Fibroblast of peridontal ligament (primary cell): Measurements from ENCODE around the gene IRAK1.
"Not testable (repeated sequence)": the region's sequence is repeated elsewhere in the genome, so short reads cannot be mapped to it uniquely, and the experiment has no call there.

Experiments used
- DNase-seq: peaks from one replicate; pipeline ENCODE4 v3.0.0-alpha.2; 2010; ENCODE audit errors: extremely low read depth

The IRAK1 gene

DNA sequence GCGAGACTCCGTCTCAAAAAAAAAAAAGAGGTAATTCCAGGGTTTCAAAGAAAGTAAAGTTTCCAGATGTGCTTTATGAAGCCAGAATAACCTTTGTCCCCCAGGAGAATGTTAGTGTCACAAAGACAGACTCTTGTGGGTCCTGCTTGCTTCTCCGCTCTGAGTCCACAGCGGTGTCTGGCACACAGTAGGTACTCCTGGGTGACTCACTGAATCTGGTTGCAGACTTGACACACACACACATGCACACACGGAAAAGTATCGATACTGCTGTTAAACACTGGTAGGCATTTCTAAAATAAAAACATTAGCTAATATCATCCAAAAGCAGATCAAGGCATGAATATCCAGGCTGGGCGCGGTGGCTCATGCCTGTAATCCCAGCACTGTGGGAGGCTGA is 24.2 kb downstream of the IRAK1 start:
- DNase-seq, result no peak

DNA sequence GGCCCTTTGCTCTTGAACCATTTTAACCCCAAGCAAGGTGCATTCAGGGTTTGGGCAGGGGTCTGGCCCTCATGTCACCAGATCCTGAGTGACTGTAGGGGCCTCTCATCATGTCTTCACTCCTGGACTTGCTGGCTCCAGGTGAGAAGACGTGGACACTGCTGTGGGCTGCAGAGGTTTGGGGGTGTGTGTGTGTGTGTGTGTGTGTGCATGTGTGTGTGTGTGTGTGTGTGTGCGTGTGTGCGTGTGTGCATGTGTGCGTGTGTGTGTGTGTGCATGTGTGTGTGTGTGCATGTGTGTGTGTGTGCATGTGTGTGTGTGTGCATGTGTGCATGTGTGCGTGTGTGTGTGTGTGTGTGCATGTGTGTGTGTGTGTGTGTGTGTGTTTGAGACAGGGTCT is 25.3 kb downstream of the IRAK1 start:
- not testable (repeated sequence) for DNase-seq

DNA sequence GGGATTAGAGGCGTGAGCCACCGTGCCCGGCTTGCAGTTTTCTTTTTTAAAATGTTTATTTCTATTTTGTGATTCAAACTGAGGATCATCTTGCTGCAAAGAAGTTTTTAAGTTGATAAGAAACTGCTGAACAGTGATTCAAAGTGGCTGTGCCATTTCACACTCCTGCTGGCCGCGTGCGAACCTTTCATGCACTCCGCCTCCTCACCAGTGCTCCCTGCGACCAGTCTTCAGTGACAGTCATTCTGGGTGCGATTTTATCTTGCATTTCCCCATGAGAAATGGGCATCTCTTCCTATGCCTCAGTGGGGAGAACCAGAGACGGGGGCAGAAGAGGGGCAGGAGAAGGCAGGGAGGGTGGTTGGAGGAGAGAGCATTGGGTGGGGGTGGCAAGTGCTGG is 25.7 kb downstream of the IRAK1 start:
- no peak for DNase-seq

DNA sequence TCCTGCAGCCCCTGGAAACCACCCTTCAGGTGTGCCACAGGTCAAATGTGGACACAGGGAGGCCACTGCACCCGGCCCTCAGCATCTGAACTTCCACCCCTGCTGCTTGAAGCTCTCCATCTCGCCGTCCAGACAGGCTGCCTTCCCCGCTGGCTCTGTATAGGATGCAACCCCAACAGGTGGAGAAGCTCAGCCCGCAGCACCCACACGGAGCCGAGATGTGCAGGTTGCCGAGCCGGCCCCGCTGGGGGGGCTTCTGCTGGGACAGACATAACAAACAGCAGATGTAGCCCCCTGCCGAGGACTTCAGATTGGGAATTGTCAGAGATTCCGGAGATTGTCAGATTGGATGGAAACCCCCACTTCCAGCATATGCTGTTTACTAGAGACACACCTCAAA is 26.6 kb downstream of the IRAK1 start:
- no peak for DNase-seq

DNA sequence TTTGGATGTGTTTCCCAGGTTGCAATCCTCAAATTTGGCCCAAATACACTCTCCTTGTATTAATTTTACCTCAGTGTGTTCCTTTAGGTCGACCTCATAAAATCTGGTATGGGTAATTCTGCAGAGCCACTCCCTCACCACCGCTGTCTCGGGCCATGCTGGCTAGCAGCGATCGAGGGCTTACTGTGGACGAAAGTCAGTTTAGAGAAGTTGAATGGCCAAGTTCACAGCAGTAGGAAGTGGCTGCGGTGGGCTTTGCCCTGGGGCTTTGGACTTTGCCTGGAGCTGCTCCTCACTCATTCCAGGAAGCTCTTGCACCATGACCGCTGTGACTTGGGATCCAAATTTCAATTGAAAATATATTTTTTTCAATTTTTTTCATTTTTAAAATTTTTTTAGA is 27.5 kb downstream of the IRAK1 start:
- DNase-seq, result no peak

DNA sequence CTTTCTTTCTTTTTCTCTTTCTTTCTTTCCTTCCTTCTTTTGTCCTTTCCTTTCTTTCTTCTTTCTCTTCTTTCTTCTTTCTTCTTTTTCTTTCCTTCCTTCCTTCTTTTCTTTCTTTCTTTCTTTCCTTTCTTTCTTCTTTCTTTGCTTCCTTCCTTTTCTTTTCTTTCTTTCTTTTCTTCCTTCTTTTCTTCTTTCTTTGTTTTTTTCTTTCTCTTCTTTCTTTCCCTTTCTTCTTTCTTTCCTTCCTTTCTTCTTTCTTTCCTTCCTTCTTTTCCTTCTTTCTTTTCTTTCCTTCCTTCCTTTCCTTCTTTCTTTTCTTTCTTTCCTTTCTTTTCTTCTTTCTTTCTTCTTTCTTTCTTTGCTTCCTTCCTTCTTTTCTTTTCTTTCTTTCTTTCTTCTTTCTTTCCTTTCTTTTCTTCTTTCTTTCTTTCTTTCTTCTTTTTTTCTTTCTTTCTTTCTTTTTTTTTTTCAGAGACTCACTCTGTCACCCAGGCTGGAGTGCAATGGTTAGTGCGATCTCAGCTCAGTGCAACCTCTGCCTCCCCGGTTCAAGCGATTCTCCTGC is 28.6 kb downstream of the IRAK1 start:
- DNase-seq, result no peak

DNA sequence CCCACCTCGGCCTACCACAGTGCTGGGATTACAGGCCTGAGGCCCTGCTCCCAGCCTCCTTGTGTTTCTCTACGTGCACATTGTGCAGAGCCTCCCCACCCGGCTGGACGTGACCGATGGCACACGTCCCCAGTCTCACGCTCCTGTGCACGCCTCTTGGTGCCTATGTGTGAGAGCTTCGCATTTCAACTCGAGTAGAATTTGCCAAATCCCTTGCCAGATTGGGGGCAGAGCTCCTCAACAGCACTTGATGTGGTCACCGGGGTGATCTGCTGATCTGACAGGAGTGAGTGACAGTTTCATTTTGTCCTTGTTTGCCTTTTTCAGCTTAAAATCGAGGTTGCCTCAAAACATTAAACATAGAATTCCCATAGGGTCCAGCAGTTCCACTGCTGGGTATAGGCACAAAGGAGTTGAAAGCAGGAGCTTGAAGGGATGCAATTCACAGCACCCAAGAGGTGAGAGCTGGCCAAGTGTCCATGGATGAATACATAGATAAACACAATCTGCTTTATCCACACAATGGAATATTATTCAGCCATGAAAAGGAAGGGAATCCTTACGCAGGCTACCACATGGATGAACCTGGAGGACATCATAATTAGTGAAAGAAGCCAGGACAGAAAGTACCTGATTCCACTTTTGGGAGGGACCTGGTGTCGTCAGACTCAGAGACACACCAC is 29.6 kb downstream of the IRAK1 start:
- no peak for DNase-seq

DNA sequence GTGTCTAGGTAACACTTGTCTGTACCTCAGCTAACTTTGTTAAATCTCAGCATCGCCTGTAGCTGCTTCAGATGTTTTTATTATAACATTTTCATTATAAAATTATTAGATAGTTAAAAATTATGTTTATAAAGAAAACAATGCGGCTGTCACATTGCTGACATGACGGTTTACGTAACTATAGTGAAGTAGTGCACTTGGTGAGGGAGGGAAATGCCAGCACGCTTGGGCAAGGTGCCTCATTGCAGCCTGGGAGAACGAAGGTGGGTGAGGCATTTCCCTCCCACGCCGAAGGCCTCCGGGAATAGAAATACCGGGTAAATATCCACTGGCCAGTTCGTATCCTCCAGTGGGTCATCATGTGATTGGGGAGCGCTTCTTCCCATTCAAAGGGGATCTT is 31.2 kb downstream of the IRAK1 start:
- no peak for DNase-seq

DNA sequence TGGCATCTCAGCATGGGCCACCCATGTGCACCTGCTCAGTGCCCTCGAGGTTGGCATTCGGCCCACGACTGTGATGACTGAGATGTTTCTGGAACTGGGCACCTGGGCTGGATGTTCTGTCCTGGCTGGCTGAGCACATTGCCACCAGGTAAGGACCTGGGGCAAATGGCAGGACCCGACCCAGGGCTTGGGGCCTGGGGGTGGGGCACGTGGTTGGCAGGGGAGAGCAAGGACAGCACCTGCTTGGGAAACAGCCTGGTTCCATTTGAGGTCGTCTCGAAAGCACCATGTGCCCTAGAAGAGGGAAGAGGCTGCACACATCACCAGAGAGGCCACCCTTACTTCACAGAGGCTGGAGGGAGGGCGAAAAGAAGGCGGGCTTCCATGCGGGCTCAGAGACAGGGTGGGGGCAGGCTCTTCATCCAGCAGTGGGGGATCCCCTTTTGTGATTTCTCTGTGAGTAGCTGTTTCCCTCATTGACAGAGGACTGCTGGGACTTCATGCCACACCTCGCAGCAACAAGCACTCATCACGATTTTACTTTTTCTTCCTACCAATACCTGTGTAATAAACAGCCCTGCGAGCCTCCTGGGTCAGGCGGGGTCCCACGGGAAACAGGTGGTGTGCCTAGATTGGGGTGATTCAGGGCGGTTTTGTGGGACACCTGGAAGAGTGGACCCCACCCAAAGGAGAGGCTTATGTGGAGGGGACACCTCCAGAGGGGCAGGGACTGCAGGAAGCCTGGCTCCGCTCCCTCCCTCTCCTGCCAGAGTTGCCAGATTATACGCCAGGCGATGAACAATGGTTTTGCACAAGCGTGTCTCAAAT is 35.1 kb downstream of the IRAK1 start:
- DNase-seq, result no peak

DNA sequence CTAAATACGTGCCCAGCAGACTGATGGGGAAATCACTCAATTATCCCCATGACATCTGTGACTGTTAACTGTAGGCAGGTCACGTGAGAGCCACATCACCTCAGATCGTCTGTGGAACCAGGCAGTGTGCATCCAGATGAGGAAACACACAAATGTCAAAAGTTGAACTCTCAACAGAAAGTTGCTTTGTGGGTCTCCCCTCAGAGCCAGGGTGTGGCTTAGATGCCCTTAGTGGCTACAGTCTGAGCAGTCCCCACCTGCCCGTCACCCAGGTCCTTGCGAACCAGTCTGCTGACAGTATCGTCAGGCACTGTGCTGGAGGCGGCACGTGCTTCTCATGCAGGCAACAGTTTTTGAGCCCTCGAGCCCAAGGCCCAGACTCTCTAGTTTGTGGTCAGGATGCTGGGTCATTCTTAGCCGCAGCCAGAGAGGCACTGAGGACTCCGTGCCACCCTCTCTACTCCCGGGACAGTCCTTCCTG is 36.3 kb downstream of the IRAK1 start:
- DNase-seq, result no peak

DNA sequence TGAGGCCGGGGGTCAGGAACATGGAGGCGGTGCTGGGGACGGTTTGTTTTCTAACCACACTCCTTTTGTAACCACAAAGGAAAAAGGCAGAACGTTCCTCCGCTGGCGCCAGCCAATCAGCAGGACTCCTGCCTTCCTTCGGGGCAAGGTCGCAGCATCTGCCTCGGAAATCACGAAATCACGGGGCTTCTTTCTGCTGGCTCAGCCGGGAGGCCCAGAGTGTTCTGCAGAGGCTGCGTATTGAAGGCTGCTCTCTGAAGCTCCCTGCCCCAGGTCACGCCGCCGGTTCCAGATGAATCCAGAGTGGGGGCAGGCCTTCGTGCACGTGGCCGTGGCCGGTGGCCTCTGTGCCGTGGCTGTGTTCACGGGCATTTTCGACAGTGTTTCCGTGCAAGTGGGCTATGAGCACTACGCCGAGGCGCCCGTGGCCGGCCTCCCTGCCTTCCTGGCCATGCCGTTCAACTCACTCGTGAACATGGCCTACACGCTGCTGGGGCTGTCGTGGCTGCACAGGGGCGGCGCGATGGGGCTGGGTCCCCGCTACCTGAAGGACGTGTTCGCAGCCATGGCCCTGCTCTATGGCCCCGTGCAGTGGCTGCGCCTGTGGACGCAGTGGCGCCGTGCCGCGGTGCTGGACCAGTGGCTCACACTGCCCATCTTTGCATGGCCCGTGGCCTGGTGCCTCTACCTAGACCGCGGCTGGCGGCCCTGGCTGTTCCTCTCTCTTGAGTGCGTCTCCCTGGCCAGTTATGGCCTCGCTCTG is 37.8 kb downstream of the IRAK1 start:
- DNase-seq, result peak; percentile 71

DNA sequence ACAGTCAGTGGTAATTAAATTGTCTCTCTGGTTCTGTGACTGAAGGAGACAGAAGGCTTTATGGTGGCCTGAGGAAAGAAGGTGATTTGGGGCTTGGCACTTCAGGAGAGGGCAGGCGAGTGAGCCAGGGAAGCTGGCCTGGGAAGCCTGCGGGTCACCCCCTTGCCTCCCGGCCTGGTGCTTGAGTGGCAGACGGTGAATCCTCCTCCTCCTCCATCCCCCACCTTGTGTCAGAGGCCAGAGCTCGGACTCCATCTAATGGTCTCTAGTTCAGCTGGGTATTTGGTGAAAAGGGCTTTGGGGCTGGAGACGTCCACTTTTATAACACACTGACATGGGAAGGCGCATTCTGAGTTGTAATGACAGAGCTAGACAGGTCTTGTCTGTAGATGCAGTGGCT is 38.5 kb downstream of the IRAK1 start:
- DNase-seq, result no peak

DNA sequence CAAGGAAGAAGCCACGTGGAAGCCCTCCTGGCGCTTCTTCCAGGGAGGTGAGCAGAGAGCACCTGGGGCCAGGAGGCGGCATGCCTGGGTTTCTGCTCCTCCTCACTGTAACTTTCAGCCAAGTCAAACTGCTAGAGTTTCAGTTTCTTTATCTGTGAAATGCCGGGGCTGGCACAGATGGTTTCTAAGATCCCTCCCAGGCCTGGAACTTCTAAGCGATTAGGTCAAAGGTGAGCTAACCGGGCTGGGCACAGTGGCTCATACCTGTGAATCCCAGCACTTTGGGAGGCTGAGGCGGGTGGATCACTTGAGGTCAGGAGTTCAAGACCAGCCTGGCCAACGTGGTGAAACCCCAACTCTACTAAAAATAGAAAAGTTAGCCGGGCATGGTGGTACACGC is 39.3 kb downstream of the IRAK1 start:
- DNase-seq, result not testable (repeated sequence)

DNA sequence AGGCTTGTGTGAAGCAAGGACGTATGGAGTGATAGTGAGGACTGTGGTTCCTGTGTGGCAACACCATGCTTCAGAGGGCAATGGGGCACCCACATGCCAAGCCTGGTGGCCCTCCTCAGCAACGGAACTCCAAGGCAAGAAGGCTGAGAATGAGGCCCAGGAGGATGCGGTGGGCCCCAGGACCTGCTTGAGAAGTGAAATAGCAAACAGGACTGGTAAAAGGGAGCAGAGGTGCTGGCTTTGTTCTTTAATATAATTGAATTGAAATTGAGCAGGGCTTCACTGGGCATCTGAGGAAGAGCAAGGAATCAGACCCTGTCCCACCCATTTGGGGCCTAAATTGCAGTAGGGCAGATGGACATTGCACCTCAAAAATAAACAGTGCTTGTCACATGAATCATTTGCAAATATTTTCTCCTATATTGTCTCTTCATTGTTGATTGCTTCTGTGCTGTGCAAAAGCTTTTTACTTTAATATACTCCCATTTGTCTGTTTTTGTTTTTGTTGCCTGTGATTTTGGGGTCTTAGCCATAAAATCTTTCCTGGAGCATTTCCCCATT is 44.9 kb downstream of the IRAK1 start:
- DNase-seq, result no peak

DNA sequence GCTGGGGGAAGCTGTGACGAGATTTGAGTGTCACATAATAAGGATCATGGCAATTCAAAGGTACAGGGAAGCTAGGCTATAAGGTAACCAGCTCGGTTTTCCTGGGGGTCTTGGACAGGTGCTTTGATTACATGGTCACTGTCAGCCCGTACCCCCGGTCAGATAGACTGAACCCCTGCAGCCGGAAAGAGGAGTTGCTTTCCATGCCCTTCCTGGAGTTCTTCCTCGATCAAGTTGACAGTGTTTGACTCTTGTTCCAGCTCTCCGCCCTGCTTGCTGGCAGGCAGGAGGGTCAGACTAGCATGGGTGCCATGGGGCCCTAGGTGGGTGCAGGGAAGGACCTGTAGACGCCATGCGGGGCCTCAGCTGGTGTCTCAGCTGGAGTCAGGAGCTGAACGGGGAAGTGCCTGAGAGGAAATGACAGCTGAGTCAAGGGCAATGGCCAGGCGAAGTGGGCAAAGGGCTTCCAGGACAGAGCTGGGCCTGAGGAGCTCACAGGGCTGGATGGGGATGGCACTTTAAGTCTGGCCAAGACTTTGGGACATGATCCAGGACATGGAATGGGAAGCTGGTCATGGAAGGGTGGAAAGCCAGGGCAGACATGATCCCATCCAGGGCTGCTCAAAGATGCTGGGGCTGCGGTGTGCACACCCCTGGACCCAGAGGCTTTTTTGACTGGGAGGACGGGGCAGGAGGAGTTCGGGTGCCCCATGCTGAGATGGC is 45.5 kb downstream of the IRAK1 start:
- DNase-seq, result no peak

DNA sequence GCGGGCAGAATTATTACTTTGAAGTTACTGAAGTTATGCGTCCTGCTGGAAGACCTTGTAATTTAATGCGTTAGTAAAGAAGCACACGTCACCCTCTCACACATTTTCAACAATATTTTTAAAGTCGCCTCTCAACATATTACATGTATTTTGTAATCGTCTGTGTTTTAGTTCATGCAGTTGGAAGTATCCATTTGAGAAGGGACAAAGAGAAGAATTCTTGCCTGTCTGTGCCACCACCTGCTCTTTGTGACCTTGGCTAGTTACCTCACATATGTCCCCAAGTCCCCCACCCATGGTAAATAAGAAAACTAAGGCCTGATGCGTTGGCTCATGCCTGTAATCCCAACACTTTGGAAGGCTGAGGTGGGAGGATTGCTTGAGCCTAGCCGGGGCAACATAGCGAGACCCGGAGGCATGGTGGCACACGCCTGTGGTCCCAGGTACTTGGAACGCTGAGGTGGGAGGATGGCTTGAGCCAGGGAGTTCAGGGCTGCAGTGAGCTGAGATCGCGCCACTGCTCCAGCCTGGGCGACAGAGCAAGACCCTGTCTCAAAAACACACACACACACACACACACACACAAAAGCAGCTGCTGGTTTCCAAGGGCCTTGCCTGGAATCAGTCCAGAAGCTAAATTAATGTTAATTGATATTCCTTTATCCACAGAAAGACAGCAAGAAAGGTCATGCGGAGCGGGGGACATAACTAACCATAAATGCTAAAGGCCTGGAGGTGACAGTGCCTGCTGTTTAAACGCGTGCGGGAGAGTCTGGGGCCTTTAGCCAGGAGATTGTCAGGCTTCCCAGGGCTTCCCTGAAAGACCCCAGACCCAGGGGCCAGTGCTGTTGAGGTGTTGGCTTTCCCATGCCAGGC is 46.3 kb downstream of the IRAK1 start:
- DNase-seq, result peak; percentile 41

DNA sequence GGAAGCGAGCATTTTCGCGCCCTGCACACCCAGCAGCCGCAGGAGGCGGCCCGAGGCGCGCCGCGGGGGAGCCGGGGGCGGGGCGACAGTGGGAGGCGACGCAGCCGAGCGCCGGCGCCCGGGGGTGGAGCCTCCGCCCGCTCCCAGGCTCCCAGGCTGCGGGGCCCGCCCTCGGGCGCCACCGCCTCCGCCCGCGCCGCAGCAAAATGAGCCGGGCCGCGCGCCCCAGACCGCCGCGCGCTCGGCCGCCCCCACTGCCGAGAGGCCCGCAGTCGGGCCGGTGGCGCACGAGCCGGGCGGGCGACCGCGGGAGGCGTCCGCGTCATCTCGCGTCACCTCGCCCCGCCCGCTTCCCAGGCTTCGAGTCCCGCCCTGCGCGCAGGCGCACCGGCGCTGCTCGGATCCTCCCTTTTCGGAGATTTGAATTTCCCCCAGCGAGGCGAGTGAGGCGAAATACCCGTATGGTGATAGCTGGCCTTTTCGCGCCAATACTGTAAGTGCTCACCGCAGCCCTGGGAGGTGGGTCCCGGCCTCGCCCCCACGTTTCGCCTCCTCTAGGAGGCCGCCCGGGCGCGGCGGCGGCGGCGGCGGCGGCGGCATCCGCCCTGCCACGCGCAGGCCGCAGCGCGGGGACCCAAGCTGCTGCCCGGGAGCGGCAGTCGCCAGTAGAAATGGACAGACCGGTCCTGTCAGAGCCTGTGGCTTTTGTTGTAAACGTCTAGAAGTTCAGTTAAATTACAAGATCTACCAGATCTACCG is 47.2 kb downstream of the IRAK1 start, which contains the start of gene TMEM187:
TSS of gene TMEM187 (plus strand) at position 387 of the 759 bp plus-strand sequence. CDS start 9,309 bp downstream, outside the sequence.
- DNase-seq, result peak; percentile 79

DNA sequence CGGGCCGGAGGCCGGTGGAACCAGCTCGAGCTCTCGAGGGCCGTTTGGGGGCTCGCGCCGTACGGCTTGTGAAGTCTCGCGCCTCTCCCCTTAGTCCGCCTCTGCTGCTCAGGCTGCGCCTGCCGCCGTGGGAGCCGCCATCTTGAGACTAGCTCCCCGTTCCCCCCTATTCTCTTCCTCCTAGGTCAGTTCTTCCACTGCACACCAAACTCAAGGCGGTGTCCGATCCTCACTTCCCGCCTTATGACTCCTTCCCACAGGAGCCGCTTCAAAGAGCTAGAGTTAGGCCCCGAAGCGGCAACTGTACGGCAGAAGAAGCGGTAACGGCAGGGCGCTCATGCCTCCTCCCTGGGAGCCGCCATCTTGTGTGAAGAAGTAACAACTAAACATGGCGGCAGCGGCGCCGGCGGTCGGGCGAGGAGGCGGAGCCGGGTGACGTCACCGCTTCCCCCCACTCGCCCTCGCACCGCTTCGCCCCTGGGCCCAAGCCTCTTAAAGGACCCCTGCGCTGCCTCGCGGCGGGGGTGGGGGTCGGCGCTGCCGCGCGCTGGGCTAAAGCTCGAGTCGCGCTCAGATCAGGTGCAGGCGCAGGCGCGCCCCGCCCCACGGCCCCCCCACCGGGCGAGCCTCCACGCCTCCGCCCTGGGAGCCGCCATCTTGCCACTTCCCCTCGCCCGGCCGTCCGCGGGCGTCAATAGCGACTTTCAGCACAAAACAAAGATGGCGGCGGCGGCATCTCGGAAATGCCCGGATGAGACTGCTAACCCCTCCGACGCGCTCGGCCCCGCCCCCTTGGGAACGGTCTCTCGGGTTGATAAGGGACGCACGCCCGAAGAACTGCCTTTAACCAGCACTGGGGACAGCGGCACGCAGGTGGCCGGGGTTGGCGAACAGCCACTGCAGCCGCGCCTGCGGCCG is 48.0 kb downstream of the IRAK1 start, which contains the start of gene HCFC1:
TSS of gene HCFC1 (minus strand) at position 369 of the 918 bp plus-strand sequence. CDS start 978 bp downstream, outside the sequence.
- peak; percentile 81 for DNase-seq
